GM12872 (cell line): Measurements from ENCODE around the gene CFLAR.
A peak's percentile ranks its signal among the peaks of the same experiment; 100 is the strongest.

Source experiments
- CTCF ChIP-seq: IDR thresholded peaks from 3 replicates; pipeline ENCODE4 v1.5.1; 2011; ENCODE audit warnings: low read depth, mild to moderate bottlenecking, low read length, moderate library complexity; ENCODE audit not compliant: insufficient read depth

Gene CFLAR

GRCh38 chr2:201111096-201111495 lies 4.9 kb upstream of the CFLAR start:
- TF ChIP-seq CTCF: no peak

DNA sequence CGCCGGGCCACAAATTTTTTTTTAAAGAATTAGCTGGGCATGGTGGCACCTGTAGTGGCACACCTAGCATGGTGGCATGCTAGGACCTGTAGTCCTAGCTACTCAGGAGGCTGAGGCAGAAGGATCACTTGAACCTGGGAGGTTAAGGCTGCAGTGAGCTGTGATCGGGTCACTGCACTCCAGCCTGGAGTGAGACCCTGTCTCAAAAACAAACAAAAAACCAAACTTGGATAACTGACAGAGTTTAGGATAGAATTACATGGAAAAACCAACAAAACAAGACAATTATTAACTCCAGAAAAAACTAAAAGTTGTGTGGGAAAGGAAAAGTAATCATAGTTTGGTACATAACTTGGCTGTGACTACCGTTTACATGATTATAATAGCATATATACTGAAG lies 1.6 kb upstream of the CFLAR start:
- TF ChIP-seq CTCF: no peak

- no peak for TF ChIP-seq CTCF
Measured at GRCh38 chr2:201114846-201115245, 1.1 kb upstream of the CFLAR start.

- peak; percentile 48 for TF ChIP-seq CTCF
Measured at GRCh38 chr2:201116959-201117734, 1.2 kb downstream of the CFLAR start.

GRCh38 chr2:201118121-201118960 lies 2.4 kb downstream of the CFLAR start:
- peak; percentile 54 for TF ChIP-seq CTCF

DNA sequence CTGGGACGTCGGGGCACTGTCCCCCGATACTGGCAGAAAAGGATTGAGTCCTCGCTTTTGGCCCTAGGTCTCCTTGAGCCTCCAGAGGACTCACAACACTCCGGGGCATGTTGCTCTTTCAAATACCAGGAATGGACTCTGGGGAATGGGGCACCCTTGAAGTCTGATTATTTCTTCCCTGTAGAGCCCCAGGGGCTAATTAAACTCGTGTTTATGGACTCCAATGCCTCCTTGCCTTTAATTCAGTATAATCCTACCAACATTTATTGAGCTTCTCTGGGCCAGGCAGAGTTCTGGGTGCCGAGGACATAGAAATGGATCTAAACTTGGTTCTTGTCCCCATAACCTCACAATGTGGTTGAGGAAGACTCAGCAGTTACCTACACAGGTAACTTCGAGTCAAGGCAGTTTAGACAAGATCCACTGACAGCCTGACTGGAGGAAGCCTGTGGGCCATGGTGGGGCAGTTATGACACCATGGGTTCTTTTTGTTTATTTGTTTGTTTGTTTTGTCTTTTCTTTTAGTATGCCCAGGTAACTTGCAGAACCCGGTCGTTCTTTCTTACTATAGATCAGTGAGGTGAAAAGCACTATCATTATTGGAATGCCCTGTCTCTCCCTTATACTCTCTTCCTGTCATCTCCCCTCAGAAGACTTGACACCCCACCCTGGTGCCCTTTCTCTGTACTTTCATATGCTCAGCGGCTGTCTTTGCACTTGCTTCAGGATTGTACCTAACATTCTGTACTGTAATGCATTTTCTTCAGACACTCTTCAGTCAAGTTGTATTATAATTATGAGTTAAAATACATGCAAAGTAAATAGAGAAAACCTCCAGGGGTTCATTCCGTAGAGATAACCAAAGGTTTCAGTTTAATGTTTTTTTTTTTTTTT lies 3.2 kb downstream of the CFLAR start:
- no peak for TF ChIP-seq CTCF

GRCh38 chr2:201122276-201122675 lies 6.3 kb downstream of the CFLAR start:
- TF ChIP-seq CTCF: no peak
